Measurements from ENCODE around the gene KLK13. TPM values are rescaled to one million over a fixed set of nuclear protein-coding genes. Genes with fewer than 3 reads are reported as not detected.

The KLK13 gene
- total and polyA plus RNA-seq, 4 donors = 0.36 TPM; not detected in 3

DNA sequence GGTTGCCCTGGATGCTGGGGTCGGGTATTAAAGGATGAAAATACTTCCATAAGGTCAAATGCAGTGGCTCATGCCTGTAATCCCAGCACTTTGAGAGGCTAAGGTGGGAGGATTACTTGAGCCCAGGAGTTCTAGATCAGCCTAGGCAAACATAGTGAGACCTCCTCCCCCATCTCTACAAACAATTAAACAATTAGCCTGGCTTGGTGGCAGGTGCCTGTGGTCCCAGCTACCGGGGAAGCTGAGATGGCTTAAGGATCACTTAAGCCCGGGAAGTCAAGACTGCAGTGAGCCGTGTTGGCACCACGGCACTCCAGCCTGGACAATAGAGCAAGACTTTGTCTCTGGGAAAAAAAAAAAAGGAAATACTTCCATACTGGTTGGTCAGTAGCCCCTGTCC is 40.0 kb downstream of the KLK13 start:
- no peak for ATAC-seq (ENCODE audit: low FRiP score)
- Histone ChIP-seq H3K27ac (ENCODE audit: low read depth in 1 of 2, low read length in 2 of 2) (no peak overlapping the region), H3K27me3 (ENCODE audit: control insufficient read depth in 1 of 2, insufficient read depth in 2 of 2, low read length in 1 of 2) (peaks cover 0 to 3% of the 10 kb centered on the region in 2 donors), H3K9me3 (ENCODE audit: control insufficient read depth, low read length) (no peaks in the 10 kb centered on the region), H3K4me1 (ENCODE audit: control insufficient read depth in 1 of 2, insufficient read depth in 2 of 2, low read length in 2 of 2) (no peaks in the 10 kb centered on the region), H3K4me3 (ENCODE audit: low read length in 2 of 2) (no peak overlapping the region), H3K36me3 (ENCODE audit: control insufficient read depth in 1 of 2, insufficient read depth in 2 of 2, low read length in 1 of 2) (no peaks in the 10 kb centered on the region)
- peak in 1 of 2 donors; percentile 19 for DNase-seq
- 41 to 43% methylated on average over 5 of the region's 5 CpGs for WGBS, 2 donors
- intact Hi-C loops (cut with DNase I) = no loop called here

GRCh38 chr19:51023946-51024345 is 40.9 kb downstream of the KLK13 start:
- peak in 1 of 2 donors; percentile 60 for DNase-seq

GRCh38 chr19:51022526-51022925 is 42.4 kb downstream of the KLK13 start:
- Histone ChIP-seq H3K36me3 (ENCODE audit: control insufficient read depth in 1 of 2, insufficient read depth in 2 of 2, low read length in 1 of 2) (no peaks in the 10 kb centered on the region), H3K27ac (ENCODE audit: low read depth in 1 of 2, low read length in 2 of 2) (no peak overlapping the region), H3K4me3 (ENCODE audit: low read length in 2 of 2) (no peak overlapping the region), H3K4me1 (ENCODE audit: control insufficient read depth in 1 of 2, insufficient read depth in 2 of 2, low read length in 2 of 2) (no peaks in the 10 kb centered on the region), H3K27me3 (ENCODE audit: control insufficient read depth in 1 of 2, insufficient read depth in 2 of 2, low read length in 1 of 2) (peaks cover 0 to 3% of the 10 kb centered on the region in 2 donors), H3K9me3 (ENCODE audit: control insufficient read depth, low read length) (no peaks in the 10 kb centered on the region)
- ATAC-seq (ENCODE audit: low FRiP score) (no peak), DNase-seq (peak in 1 of 2 donors; percentile 44)
- 62 to 69% methylated on average over 14 of the region's 14 CpGs for WGBS, 2 donors
- intact Hi-C loops (cut with DNase I) = no loop called here

More at GRCh38 chr19:51023946-51024345, 40.9 kb downstream of the KLK13 start:
- Histone ChIP-seq H3K4me1 (ENCODE audit: control insufficient read depth in 1 of 2, insufficient read depth in 2 of 2, low read length in 2 of 2) (no peaks in the 10 kb centered on the region), H3K27me3 (ENCODE audit: control insufficient read depth in 1 of 2, insufficient read depth in 2 of 2, low read length in 1 of 2) (peaks cover 0 to 3% of the 10 kb centered on the region in 2 donors), H3K27ac (ENCODE audit: low read depth in 1 of 2, low read length in 2 of 2) (no peak overlapping the region), H3K36me3 (ENCODE audit: control insufficient read depth in 1 of 2, insufficient read depth in 2 of 2, low read length in 1 of 2) (no peaks in the 10 kb centered on the region), H3K4me3 (ENCODE audit: low read length in 2 of 2) (no peak overlapping the region), H3K9me3 (ENCODE audit: control insufficient read depth, low read length) (no peaks in the 10 kb centered on the region)
- no peak for ATAC-seq (ENCODE audit: low FRiP score)
- intact Hi-C loops (cut with DNase I) = no loop called here
- 71 to 75% methylated on average over 11 of the region's 11 CpGs for WGBS, 2 donors

DNA sequence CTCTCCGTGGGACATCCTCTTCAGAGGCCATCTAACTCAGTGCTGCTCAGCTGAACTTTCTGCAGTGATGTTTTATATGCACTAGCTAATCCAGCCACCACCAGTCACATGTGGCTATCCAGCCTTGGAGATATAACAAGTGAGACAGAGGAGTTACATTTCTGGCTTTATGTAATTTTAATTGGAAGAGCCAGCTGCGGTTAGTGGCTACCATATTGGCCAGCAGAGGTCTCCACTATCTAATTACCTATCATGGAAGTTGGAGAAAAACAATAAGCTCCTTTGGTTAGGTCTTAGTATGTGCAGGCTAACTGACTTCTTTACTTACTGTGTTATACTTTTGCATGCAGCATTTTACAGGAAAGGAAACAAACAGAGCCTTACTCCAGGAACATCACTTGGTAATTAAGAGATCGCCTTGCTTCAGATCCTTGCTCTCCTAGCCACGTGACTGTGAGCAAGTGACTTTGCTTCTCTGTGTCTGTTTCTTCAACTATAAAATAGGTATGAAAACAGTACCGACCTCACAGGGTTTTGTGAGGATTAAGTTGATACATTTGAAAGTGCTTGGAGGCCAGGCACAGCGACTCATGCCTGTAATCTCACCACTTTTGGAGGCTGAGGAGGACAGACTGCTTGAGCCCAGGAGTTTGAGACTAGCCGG is 43.8 kb downstream of the KLK13 start:
- WGBS, 2 donors = 30 to 32% methylated on average over 7 of the region's 7 CpGs

DNA sequence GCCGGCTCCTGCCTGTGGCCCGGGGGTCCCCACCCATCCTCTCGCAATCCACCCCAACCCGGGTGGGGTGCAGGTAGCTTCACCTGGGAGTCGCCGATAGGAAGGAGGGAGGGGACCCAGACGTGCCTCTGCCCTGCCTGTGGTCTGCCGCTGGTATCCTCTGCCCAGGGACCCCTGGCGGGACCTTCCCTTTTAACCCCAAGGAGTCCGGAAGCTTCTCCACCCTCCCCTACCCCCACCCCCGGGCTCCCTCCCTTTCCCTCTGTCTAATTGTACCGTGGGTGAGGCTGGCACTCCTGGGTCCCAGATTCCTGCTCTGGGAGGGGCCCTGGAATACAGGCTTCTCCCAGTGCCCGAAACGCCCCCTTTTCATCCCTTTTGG is 45.4 kb downstream of the KLK13 start, which contains the start of gene KLK10:
TSS of gene KLK10 (minus strand) at position 166 of the 382 bp plus-strand sequence. CDS start 579 bp downstream, outside the sequence.
- WGBS, 2 donors = 3 to 4% methylated on average over 8 to 14 of the region's 14 CpGs
- Histone ChIP-seq H3K9me3 (ENCODE audit: control insufficient read depth, low read length) (no peaks in the 10 kb centered on the region), H3K27me3 (ENCODE audit: control insufficient read depth in 1 of 2, insufficient read depth in 2 of 2, low read length in 1 of 2) (no peaks in the 10 kb centered on the region), H3K36me3 (ENCODE audit: control insufficient read depth in 1 of 2, insufficient read depth in 2 of 2, low read length in 1 of 2) (no peaks in the 10 kb centered on the region), H3K4me1 (ENCODE audit: control insufficient read depth in 1 of 2, insufficient read depth in 2 of 2, low read length in 2 of 2) (no peaks in the 10 kb centered on the region), H3K4me3 (ENCODE audit: low read length in 2 of 2) (no peak within 1 kb of the TSS), H3K27ac (ENCODE audit: low read depth in 1 of 2, low read length in 2 of 2) (no peak within 1 kb of the TSS)
- intact Hi-C loops (cut with DNase I) = no loop called here
- DNase-seq (peak; percentile 32 to 70), ATAC-seq (ENCODE audit: low FRiP score) (no peak)

More for the DNA sequence above, 43.8 kb downstream of the KLK13 start:
- Histone ChIP-seq H3K36me3 (ENCODE audit: control insufficient read depth in 1 of 2, insufficient read depth in 2 of 2, low read length in 1 of 2) (no peaks in the 10 kb centered on the region), H3K4me3 (ENCODE audit: low read length in 2 of 2) (no peak overlapping the region), H3K9me3 (ENCODE audit: control insufficient read depth, low read length) (no peaks in the 10 kb centered on the region), H3K27me3 (ENCODE audit: control insufficient read depth in 1 of 2, insufficient read depth in 2 of 2, low read length in 1 of 2) (no peaks in the 10 kb centered on the region), H3K4me1 (ENCODE audit: control insufficient read depth in 1 of 2, insufficient read depth in 2 of 2, low read length in 2 of 2) (no peaks in the 10 kb centered on the region), H3K27ac (ENCODE audit: low read depth in 1 of 2, low read length in 2 of 2) (no peak overlapping the region)
- no peak for ATAC-seq (ENCODE audit: low FRiP score)
- intact Hi-C loops (cut with DNase I) = no loop called here
- DNase-seq = peak; percentile 1 to 7

GRCh38 chr19:51018745-51019543 is 45.9 kb downstream of the KLK13 start:
- DNase-seq (peak in 1 of 2 donors; percentile 69), ATAC-seq (ENCODE audit: low FRiP score) (no peak)
- Histone ChIP-seq H3K9me3 (ENCODE audit: control insufficient read depth, low read length) (no peaks in the 10 kb centered on the region), H3K4me1 (ENCODE audit: control insufficient read depth in 1 of 2, insufficient read depth in 2 of 2, low read length in 2 of 2) (no peaks in the 10 kb centered on the region), H3K4me3 (ENCODE audit: low read length in 2 of 2) (no peak overlapping the region), H3K36me3 (ENCODE audit: control insufficient read depth in 1 of 2, insufficient read depth in 2 of 2, low read length in 1 of 2) (no peaks in the 10 kb centered on the region), H3K27me3 (ENCODE audit: control insufficient read depth in 1 of 2, insufficient read depth in 2 of 2, low read length in 1 of 2) (no peaks in the 10 kb centered on the region), H3K27ac (ENCODE audit: low read depth in 1 of 2, low read length in 2 of 2) (no peak overlapping the region)
- WGBS, 2 donors = 1% methylated on average over 60 to 68 of the region's 68 CpGs
- intact Hi-C loops (cut with DNase I) = no loop called here

GRCh38 chr19:51016798-51017683 is 47.9 kb downstream of the KLK13 start:
- WGBS, 2 donors = 1% methylated on average over 64 to 68 of the region's 68 CpGs
- ATAC-seq (ENCODE audit: low FRiP score) (no peak), DNase-seq (peak in 1 of 2 donors; percentile 62)
- Histone ChIP-seq H3K4me3 (ENCODE audit: low read length in 2 of 2) (no peak overlapping the region), H3K36me3 (ENCODE audit: control insufficient read depth in 1 of 2, insufficient read depth in 2 of 2, low read length in 1 of 2) (no peaks in the 10 kb centered on the region), H3K4me1 (ENCODE audit: control insufficient read depth in 1 of 2, insufficient read depth in 2 of 2, low read length in 2 of 2) (no peaks in the 10 kb centered on the region), H3K9me3 (ENCODE audit: control insufficient read depth, low read length) (no peaks in the 10 kb centered on the region), H3K27me3 (ENCODE audit: control insufficient read depth in 1 of 2, insufficient read depth in 2 of 2, low read length in 1 of 2) (no peaks in the 10 kb centered on the region), H3K27ac (ENCODE audit: low read depth in 1 of 2, low read length in 2 of 2) (no peak overlapping the region)
- intact Hi-C loops (cut with DNase I) = no loop called here

- Histone ChIP-seq H3K27ac (ENCODE audit: low read depth in 1 of 2, low read length in 2 of 2) (no peak overlapping the region), H3K27me3 (ENCODE audit: control insufficient read depth in 1 of 2, insufficient read depth in 2 of 2, low read length in 1 of 2) (no peaks in the 10 kb centered on the region), H3K9me3 (ENCODE audit: control insufficient read depth, low read length) (no peaks in the 10 kb centered on the region), H3K36me3 (ENCODE audit: control insufficient read depth in 1 of 2, insufficient read depth in 2 of 2, low read length in 1 of 2) (no peaks in the 10 kb centered on the region), H3K4me3 (ENCODE audit: low read length in 2 of 2) (no peak overlapping the region), H3K4me1 (ENCODE audit: control insufficient read depth in 1 of 2, insufficient read depth in 2 of 2, low read length in 2 of 2) (no peaks in the 10 kb centered on the region)
- intact Hi-C loops (cut with DNase I) = no loop called here
- 81 to 88% methylated on average over 19 of the region's 19 CpGs for WGBS, 2 donors
- ATAC-seq (ENCODE audit: low FRiP score) (no peak), DNase-seq (no peak)
Measured at GRCh38 chr19:51015691-51016267, 49.1 kb downstream of the KLK13 start.

Data from aorta (tissue), 5 donors.